Tibial nerve (tissue), 4 donors: ENCODE results near the gene ZBTB49. TPM values are rescaled to one million over a fixed set of nuclear protein-coding genes. Genes with fewer than 3 reads are reported as not detected.

Experiments used
- DNase-seq, 2 donors: peaks; one replicate each; pipeline ENCODE4 v3.0.0-alpha.2; 2019; ENCODE audit warnings: low spot score in 2 of 2
- H3K27ac ChIP-seq, 4 donors: fragments of 200-600 bp; sonication (generic) in 3 of 4; one replicate each; pipeline ENCODE4 v1.5.1; 2017 to 2019; ENCODE audit warnings: mild to moderate bottlenecking in 1 of 4
- H3K27me3 ChIP-seq, 2 donors: fragments of 200-600 bp; sonication (generic) in 1 of 2; one replicate each; pipeline versions ENCODE4 v1.5.1 to v1.6.0; 2017 to 2019
- H3K36me3 ChIP-seq, 3 donors: fragments of 200-600 bp; sonication (generic); one replicate each; pipeline ENCODE4 v1.5.1; 2018 to 2019
- H3K4me1 ChIP-seq, 4 donors: fragments of 200-600 bp; sonication (generic) in 3 of 4; one replicate each; pipeline ENCODE4 v1.5.1; 2017 to 2019
- H3K4me3 ChIP-seq, 4 donors: fragments of 200-600 bp; sonication (generic) in 3 of 4; one replicate each; pipeline ENCODE4 v1.5.1; 2017 to 2019; ENCODE audit warnings: mild to moderate bottlenecking in 1 of 4, moderate library complexity in 1 of 4
- H3K9me3 ChIP-seq, 4 donors: fragments of 200-600 bp; sonication (generic) in 3 of 4; one replicate each; pipeline ENCODE4 v1.5.1; 2017 to 2019
- CTCF ChIP-seq, 5 experiments: fragments of 200-600 bp in 3 of 5; fragments of 450-650 bp in 2 of 5; sonication (generic) in 3 of 5; IDR thresholded peaks; one replicate each; pipeline ENCODE4 v1.5.1; 2016 to 2019; ENCODE audit warnings: antibody characterized with exemption in 5 of 5, mild to moderate bottlenecking in 3 of 5, moderate library complexity in 2 of 5
- EP300 ChIP-seq, 2 donors: sonication (generic); formaldehyde crosslinking; IDR thresholded peaks; one replicate each; pipeline ENCODE4 v1.6.1; 2017; ENCODE audit warnings: antibody characterized with exemption in 2 of 2, mild to moderate bottlenecking in 1 of 2
- POLR2A ChIP-seq, 2 donors: fragments of 450-650 bp; IDR thresholded peaks; one replicate each; pipeline ENCODE4 v1.6.1; 2017; ENCODE audit warnings: antibody characterized with exemption in 2 of 2, mild to moderate bottlenecking in 2 of 2, moderate library complexity in 2 of 2
- WGBS, 2 donors: methylation state at CpG; one replicate each; pipeline ENCODE4 v1.1.5; 2018; 5-methylcytosine and 5-hydroxymethylcytosine counted together
- total RNA-seq, 4 donors: library from RNA; depleted of rRNA; stranded (reverse); fragments of >200 nt; gene quantifications; one replicate each; pipeline ENCODE4 v1.1.0, GENCODE V29; 2016

Gene ZBTB49
- total RNA-seq, 4 donors from 2014 or later, result 5.1 to 28.4 (median 10.1) TPM

GRCh38 chr4:4306920-4307319, 16.9 kb downstream of the ZBTB49 start:
- Histone ChIP-seq H3K27ac (no peak overlapping the region), H3K4me1 (no peaks in the 10 kb centered on the region), H3K27me3 (no peaks in the 10 kb centered on the region), H3K9me3 (no peaks in the 10 kb centered on the region), H3K4me3 (no peak overlapping the region), H3K36me3 (peaks cover 0 to 53% (median 20%) of the 10 kb centered on the region in 3 donors)
- no peak for TF ChIP-seq POLR2A (IDR thresholded peaks at IDR 0.05)
- TF ChIP-seq EP300 (IDR thresholded peaks at IDR 0.05), result no peak
- no peak for TF ChIP-seq CTCF (IDR thresholded peaks at IDR 0.05)
- WGBS, 2 donors, result 93% methylated on average over 11 of the region's 11 CpGs
- DNase-seq, result no peak

GRCh38 chr4:4308800-4309441, 18.9 kb downstream of the ZBTB49 start:
- Histone ChIP-seq H3K4me1 (no peaks in the 10 kb centered on the region), H3K27me3 (no peaks in the 10 kb centered on the region), H3K27ac (no peak overlapping the region), H3K4me3 (no peak overlapping the region), H3K9me3 (no peaks in the 10 kb centered on the region), H3K36me3 (peaks cover 0 to 52% (median 12%) of the 10 kb centered on the region in 3 donors)
- WGBS, 2 donors, result 92 to 93% methylated on average over 9 of the region's 9 CpGs
- DNase-seq, result no peak
- no peak for TF ChIP-seq EP300 (IDR thresholded peaks at IDR 0.05)
- TF ChIP-seq POLR2A (IDR thresholded peaks at IDR 0.05), result no peak
- TF ChIP-seq CTCF (IDR thresholded peaks at IDR 0.05), result no peak

- Histone ChIP-seq H3K9me3 (no peaks in the 10 kb centered on the region), H3K27ac (no peak overlapping the region), H3K36me3 (peaks cover 0 to 58% (median 12%) of the 10 kb centered on the region in 3 donors), H3K4me3 (no peak overlapping the region), H3K4me1 (no peaks in the 10 kb centered on the region), H3K27me3 (no peaks in the 10 kb centered on the region)
- 77 to 81% methylated on average over 4 of the region's 4 CpGs for WGBS, 2 donors
- no peak for DNase-seq
- no peak for TF ChIP-seq EP300 (IDR thresholded peaks at IDR 0.05)
- TF ChIP-seq POLR2A (IDR thresholded peaks at IDR 0.05), result no peak
- no peak for TF ChIP-seq CTCF (IDR thresholded peaks at IDR 0.05)
Observed at GRCh38 chr4:4311193-4311592, 21.1 kb downstream of the ZBTB49 start.

GRCh38 chr4:4315461-4316149, 25.6 kb downstream of the ZBTB49 start:
- TF ChIP-seq CTCF (IDR thresholded peaks at IDR 0.05), result no peak
- TF ChIP-seq EP300 (IDR thresholded peaks at IDR 0.05), result no peak
- no peak for TF ChIP-seq POLR2A (IDR thresholded peaks at IDR 0.05)
- Histone ChIP-seq H3K9me3 (no peaks in the 10 kb centered on the region), H3K4me1 (no peaks in the 10 kb centered on the region), H3K27ac (no peak overlapping the region), H3K36me3 (peaks cover 0 to 83% (median 0%) of the 10 kb centered on the region in 3 donors), H3K4me3 (no peak overlapping the region), H3K27me3 (no peaks in the 10 kb centered on the region)
- no peak for DNase-seq
- WGBS, 2 donors, result 78 to 83% methylated on average over 12 of the region's 12 CpGs

- no peak for TF ChIP-seq CTCF (IDR thresholded peaks at IDR 0.05)
- no peak for TF ChIP-seq POLR2A (IDR thresholded peaks at IDR 0.05)
- TF ChIP-seq EP300 (IDR thresholded peaks at IDR 0.05), result no peak
- H3K27me3 ChIP-seq, result no peaks in the 10 kb centered on the region
- H3K4me3 ChIP-seq, result no peak overlapping the region
- no peak for DNase-seq
- WGBS, 2 donors, result 85 to 86% methylated on average over 10 to 13 of the region's 13 CpGs
- H3K36me3 ChIP-seq, result peaks cover 0 to 88% (median 0%) of the 10 kb centered on the region in 3 donors
- H3K9me3 ChIP-seq, result no peaks in the 10 kb centered on the region
- H3K27ac ChIP-seq, result no peak overlapping the region
- no peaks in the 10 kb centered on the region for H3K4me1 ChIP-seq
Observed at GRCh38 chr4:4316150-4316495, 26.1 kb downstream of the ZBTB49 start.
